Measurements from ENCODE around the gene LY6G5B. TPM values are rescaled to one million over a fixed set of nuclear protein-coding genes. Genes with fewer than 3 reads are reported as not detected.

Gene LY6G5B
- total and polyA plus RNA-seq, 2 experiments from 2014 or later, result 7.9 to 8.4 TPM

DNA sequence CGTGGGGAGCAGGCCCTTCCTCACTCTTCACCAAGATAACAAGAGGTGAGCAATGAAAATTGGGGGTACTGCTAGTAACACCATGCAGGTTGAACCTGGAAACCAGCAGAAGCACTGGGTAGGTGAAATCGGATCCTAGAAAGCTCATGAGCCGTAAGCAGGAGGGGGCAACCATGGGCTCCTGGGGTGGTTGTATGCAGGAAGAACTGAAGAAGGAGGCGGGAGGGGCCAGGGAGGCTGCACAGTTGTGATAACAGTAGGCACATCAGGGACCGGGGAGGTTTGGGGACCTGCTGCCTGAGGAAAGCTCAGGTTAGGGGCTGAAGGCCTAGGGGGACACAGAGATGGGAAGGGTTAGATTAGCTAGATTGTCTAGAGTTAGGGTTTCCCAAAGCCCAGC is 16.7 kb downstream of the LY6G5B start:
- Mint-ChIP-seq H3K4me3 (no peak overlapping the region), H3K27me3 (ENCODE audit: insufficient read depth, low read depth, poor library complexity) (peaks cover 22% of the 10 kb centered on the region), H3K27ac (no peak overlapping the region), H3K4me1 (peaks cover 6% of the 10 kb centered on the region), H3K36me3 (ENCODE audit: low read depth) (peaks cover 14% of the 10 kb centered on the region), H3K9me3 (no peaks in the 10 kb centered on the region; the same call in 2 of the 3 replicates)
- Histone ChIP-seq H3K27me3 (ENCODE audit: insufficient read depth) (peaks cover 12% of the 10 kb centered on the region), H3K4me3 (no peak overlapping the region), H3K4me2 (no peak overlapping the region), H2AFZ (no peak overlapping the region), H3K27ac (ENCODE audit: low read depth) (no peak overlapping the region), H3K36me3 (ENCODE audit: insufficient read depth) (no peaks in the 10 kb centered on the region), H3K79me2 (replicated peaks; ENCODE audit: insufficient read depth) (no peaks in the 10 kb centered on the region), H3F3A (replicated peaks; ENCODE audit: low read depth) (peaks cover 9% of the 10 kb centered on the region; the same call in 1 of the 2 replicates), H3K4me1 (ENCODE audit: insufficient read depth) (peaks cover 7% of the 10 kb centered on the region), H3K9me2 (ENCODE audit: insufficient read depth) (no peaks in the 10 kb centered on the region), H4K20me1 (replicated peaks; ENCODE audit: insufficient read depth) (no peaks in the 10 kb centered on the region)
- DNase-seq (ENCODE audit: low spot score) (no peak), ATAC-seq (no peak)
- TF ChIP-seq, protein P1, sequence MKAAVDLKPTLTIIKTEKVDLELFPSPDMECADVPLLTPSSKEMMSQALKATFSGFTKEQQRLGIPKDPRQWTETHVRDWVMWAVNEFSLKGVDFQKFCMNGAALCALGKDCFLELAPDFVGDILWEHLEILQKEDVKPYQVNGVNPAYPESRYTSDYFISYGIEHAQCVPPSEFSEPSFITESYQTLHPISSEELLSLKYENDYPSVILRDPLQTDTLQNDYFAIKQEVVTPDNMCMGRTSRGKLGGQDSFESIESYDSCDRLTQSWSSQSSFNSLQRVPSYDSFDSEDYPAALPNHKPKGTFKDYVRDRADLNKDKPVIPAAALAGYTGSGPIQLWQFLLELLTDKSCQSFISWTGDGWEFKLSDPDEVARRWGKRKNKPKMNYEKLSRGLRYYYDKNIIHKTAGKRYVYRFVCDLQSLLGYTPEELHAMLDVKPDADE (IDR thresholded peaks at IDR 0.05), result no peak
- TF ChIP-seq EZH2 (IDR thresholded peaks at IDR 0.05; ENCODE audit: low read depth, unreplicated experiment) (no peak), EZH2phosphoT487 (IDR thresholded peaks at IDR 0.05; ENCODE audit: unreplicated experiment) (no peak), ZNF331 (CRISPR knock-in tag; IDR thresholded peaks at IDR 0.05; ENCODE audit: low read depth) (no peak), STAT1 (IDR thresholded peaks at IDR 0.05; ENCODE audit: unreplicated experiment) (no peak), NANOG (IDR thresholded peaks at IDR 0.05; ENCODE audit: borderline replicate concordance) (no peak), JUNB (IDR thresholded peaks at IDR 0.05; ENCODE audit: unreplicated experiment) (no peak), POLR2AphosphoS5 (IDR thresholded peaks at IDR 0.05; ENCODE audit: low read depth) (no peak), ZNF114 (CRISPR knock-in tag; IDR thresholded peaks at IDR 0.05) (no peak), CREB1 (CRISPR knock-in tag; IDR thresholded peaks at IDR 0.05; ENCODE audit: low read depth) (no peak)
- TF ChIP-seq, protein P2, sequence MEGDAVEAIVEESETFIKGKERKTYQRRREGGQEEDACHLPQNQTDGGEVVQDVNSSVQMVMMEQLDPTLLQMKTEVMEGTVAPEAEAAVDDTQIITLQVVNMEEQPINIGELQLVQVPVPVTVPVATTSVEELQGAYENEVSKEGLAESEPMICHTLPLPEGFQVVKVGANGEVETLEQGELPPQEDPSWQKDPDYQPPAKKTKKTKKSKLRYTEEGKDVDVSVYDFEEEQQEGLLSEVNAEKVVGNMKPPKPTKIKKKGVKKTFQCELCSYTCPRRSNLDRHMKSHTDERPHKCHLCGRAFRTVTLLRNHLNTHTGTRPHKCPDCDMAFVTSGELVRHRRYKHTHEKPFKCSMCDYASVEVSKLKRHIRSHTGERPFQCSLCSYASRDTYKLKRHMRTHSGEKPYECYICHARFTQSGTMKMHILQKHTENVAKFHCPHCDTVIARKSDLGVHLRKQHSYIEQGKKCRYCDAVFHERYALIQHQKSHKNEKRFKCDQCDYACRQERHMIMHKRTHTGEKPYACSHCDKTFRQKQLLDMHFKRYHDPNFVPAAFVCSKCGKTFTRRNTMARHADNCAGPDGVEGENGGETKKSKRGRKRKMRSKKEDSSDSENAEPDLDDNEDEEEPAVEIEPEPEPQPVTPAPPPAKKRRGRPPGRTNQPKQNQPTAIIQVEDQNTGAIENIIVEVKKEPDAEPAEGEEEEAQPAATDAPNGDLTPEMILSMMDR (conservative IDR thresholded peaks at IDR 0.05; ENCODE audit: low read depth in 2 of 2), result no peak
- TF ChIP-seq, protein P3, sequence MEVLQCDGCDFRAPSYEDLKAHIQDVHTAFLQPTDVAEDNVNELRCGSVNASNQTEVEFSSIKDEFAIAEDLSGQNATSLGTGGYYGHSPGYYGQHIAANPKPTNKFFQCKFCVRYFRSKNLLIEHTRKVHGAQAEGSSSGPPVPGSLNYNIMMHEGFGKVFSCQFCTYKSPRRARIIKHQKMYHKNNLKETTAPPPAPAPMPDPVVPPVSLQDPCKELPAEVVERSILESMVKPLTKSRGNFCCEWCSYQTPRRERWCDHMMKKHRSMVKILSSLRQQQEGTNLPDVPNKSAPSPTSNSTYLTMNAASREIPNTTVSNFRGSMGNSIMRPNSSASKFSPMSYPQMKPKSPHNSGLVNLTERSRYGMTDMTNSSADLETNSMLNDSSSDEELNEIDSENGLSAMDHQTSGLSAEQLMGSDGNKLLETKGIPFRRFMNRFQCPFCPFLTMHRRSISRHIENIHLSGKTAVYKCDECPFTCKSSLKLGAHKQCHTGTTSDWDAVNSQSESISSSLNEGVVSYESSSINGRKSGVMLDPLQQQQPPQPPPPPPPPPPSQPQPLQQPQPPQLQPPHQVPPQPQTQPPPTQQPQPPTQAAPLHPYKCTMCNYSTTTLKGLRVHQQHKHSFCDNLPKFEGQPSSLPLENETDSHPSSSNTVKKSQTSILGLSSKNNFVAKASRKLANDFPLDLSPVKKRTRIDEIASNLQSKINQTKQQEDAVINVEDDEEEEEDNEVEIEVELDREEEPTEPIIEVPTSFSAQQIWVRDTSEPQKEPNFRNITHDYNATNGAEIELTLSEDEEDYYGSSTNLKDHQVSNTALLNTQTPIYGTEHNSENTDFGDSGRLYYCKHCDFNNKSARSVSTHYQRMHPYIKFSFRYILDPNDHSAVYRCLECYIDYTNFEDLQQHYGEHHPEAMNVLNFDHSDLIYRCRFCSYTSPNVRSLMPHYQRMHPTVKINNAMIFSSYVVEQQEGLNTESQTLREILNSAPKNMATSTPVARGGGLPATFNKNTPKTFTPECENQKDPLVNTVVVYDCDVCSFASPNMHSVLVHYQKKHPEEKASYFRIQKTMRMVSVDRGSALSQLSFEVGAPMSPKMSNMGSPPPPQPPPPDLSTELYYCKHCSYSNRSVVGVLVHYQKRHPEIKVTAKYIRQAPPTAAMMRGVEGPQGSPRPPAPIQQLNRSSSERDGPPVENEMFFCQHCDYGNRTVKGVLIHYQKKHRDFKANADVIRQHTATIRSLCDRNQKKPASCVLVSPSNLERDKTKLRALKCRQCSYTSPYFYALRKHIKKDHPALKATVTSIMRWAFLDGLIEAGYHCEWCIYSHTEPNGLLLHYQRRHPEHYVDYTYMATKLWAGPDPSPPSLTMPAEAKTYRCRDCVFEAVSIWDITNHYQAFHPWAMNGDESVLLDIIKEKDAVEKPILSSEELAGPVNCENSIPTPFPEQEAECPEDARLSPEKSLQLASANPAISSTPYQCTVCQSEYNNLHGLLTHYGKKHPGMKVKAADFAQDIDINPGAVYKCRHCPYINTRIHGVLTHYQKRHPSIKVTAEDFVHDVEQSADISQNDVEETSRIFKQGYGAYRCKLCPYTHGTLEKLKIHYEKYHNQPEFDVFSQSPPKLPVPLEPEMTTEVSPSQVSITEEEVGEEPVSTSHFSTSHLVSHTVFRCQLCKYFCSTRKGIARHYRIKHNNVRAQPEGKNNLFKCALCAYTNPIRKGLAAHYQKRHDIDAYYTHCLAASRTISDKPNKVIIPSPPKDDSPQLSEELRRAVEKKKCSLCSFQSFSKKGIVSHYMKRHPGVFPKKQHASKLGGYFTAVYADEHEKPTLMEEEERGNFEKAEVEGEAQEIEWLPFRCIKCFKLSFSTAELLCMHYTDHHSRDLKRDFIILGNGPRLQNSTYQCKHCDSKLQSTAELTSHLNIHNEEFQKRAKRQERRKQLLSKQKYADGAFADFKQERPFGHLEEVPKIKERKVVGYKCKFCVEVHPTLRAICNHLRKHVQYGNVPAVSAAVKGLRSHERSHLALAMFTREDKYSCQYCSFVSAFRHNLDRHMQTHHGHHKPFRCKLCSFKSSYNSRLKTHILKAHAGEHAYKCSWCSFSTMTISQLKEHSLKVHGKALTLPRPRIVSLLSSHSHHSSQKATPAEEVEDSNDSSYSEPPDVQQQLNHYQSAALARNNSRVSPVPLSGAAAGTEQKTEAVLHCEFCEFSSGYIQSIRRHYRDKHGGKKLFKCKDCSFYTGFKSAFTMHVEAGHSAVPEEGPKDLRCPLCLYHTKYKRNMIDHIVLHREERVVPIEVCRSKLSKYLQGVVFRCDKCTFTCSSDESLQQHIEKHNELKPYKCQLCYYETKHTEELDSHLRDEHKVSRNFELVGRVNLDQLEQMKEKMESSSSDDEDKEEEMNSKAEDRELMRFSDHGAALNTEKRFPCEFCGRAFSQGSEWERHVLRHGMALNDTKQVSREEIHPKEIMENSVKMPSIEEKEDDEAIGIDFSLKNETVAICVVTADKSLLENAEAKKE (CRISPR knock-in tag; IDR thresholded peaks at IDR 0.05), result no peak
- TF ChIP-seq, protein P4, sequence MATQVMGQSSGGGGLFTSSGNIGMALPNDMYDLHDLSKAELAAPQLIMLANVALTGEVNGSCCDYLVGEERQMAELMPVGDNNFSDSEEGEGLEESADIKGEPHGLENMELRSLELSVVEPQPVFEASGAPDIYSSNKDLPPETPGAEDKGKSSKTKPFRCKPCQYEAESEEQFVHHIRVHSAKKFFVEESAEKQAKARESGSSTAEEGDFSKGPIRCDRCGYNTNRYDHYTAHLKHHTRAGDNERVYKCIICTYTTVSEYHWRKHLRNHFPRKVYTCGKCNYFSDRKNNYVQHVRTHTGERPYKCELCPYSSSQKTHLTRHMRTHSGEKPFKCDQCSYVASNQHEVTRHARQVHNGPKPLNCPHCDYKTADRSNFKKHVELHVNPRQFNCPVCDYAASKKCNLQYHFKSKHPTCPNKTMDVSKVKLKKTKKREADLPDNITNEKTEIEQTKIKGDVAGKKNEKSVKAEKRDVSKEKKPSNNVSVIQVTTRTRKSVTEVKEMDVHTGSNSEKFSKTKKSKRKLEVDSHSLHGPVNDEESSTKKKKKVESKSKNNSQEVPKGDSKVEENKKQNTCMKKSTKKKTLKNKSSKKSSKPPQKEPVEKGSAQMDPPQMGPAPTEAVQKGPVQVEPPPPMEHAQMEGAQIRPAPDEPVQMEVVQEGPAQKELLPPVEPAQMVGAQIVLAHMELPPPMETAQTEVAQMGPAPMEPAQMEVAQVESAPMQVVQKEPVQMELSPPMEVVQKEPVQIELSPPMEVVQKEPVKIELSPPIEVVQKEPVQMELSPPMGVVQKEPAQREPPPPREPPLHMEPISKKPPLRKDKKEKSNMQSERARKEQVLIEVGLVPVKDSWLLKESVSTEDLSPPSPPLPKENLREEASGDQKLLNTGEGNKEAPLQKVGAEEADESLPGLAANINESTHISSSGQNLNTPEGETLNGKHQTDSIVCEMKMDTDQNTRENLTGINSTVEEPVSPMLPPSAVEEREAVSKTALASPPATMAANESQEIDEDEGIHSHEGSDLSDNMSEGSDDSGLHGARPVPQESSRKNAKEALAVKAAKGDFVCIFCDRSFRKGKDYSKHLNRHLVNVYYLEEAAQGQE (IDR thresholded peaks at IDR 0.05; ENCODE audit: unreplicated experiment), result no peak

Data from GM23338 (cell line).